GM19455 (cell line): Measurements from ENCODE around the gene AIMP1.
A peak's percentile ranks its signal among the peaks of the same experiment; 100 is the strongest.
"Not testable (repeated sequence)": the region's sequence is repeated elsewhere in the genome, so short reads cannot be mapped to it uniquely, and the experiment has no call there.

Experiments used
- ATAC-seq: cut with Tn5 transposase; IDR thresholded peaks from one replicate; pipeline ENCODE4 v1.9.1; 2021; ENCODE audit not compliant: unreplicated experiment

Gene AIMP1

DNA sequence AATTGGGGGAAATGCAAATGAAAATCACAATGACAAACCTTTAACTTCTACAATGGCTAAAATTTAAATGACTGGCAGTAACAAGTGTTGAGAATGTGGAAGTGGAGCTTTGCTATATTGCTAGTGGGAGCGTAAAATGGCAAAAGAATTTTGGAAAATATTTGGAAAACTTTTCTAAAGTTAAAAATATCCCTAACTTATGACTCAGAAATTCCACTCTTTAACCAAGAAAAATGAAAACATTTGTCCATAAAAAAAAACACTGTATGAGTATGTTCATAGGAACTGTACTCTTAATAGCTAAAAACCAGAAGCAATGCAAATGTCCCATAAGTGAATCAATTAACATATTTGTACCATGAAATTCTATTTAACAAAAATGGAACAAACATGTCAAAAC lies 4.0 kb upstream of the AIMP1 start:
- no peak for ATAC-seq

DNA sequence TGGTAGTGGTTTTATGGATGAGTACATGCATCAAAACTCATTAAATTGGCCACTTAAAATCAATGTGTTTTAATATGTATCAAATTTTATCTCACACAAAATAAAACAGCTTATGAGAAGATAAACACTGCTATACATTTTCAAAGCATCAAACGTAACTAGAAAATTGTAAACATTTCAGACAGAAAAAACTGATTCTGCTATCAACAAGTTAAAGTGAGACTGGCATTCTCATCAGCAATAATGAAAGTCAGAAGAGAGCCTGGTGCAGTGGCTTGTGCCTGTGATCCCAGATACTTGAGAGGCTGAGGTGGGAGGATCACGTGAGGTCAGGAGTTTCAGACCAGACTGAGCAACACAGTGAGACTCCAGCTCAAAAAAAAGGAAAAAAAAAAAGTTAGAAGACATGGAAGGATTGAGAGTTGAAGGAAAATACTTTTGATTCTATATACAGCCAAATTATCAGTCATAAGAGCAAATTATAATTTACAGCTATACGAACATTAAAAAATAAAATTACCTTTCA lies 3.3 kb upstream of the AIMP1 start:
- no peak for ATAC-seq

DNA sequence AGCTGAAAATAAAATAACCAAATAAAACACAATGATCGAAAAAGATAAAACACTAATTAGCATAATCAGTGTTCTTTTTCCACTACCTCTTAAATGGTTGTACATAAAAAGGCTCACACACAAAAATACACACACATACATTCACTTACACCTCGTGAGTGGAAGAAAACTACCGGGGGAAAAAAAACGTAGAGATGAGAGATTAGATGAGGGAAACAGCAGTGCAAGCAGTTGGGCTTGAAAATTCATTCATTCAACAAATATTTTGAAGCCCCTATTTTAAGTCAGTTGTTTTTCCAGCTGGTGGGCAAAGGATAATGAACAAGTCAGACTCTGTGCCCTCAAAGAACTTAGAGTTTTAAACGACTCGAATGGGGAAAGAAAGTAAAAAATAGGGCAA lies 1.4 kb upstream of the AIMP1 start:
- ATAC-seq = no peak

DNA sequence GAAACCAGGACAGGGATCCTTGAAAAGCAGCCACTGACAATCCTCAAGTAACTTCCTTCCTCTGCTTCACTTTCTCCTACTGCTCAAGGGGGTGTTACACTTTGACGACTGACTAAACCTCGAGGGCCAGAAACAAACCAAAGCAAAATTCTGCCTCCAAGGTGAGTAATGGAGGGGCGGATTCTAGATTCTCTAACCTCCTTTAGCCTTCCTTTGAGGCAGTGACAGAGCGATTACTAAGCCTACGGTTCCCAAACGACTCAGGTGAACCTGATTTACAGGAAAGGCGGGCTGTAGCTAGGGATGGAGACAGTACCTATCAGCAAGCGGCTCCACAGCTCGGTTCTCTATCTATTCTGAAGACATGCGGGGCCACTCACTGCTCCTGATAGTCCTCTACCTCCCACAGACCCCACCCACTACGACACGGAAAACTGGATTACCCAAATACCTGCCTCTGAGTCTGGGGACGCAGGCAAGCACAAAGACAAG lies 828 bp upstream of the AIMP1 start:
- peak; percentile 24 for ATAC-seq

DNA sequence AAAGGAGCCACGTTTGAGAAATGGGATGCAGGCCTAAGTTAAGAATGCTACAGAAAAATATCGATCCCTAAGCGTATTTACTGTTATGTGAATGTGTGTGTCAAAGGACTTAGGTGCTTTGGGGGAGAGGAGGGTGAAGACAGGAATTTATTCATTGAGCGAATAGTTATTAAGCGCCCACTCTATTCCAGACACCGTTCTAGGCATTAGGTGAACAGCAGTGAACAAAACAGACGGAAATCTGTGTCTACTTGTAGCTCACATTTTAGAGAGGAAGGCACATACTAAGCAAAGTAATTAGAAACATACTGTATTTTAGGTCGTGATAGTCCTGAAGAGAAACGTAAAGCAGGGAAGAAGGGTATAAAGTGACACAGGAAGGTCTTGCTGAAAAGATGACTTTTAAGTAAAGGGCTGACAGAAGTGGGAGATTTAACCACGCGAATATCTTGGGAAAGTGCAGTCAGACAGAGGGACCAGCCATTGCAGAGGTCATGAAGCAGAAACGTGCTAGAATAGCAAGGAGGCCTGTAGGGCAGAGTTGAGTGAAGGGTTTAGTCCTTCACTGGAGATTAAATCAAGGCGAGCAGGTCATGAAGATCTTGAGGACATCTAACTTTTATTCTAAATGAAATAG lies 541 bp downstream of the AIMP1 start:
- ATAC-seq = peak; percentile 23

DNA sequence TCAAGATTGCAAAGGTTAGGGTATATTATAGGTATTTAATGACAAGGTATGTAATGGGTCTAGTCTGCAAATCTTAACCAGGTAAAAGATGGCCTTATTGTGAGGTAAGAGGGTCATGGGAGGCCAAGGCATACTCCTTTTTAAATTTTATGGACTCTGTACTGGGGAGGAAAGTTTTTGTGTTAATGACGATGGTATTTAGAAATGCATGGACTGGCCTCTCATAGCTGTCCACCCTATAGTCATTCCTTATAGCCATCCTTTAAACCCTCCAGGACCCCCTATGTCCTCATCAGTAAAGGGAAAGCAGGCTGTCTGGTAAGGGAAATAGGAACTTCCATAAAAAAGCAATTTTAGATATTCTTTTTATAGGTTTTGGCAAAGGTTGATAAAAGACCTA lies 1.5 kb downstream of the AIMP1 start:
- no peak for ATAC-seq

DNA sequence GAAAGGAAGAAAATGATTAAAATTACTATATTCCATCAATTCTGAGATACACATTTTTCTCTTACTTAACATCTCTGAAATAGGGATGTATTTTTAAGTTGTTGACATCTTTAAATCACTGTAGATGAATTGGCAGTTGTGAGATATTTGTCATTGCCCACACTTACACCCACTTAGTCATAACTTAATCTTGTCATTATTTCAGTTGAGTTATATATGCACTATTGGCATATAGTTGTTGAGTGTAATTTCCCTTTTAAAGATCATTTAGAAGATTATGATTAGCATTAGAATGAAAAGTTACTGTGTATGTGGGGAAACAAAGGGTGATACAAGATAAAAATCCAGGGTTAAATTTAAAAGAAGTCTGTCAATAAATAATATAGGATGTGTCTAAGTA lies 2.2 kb downstream of the AIMP1 start:
- ATAC-seq = no peak

DNA sequence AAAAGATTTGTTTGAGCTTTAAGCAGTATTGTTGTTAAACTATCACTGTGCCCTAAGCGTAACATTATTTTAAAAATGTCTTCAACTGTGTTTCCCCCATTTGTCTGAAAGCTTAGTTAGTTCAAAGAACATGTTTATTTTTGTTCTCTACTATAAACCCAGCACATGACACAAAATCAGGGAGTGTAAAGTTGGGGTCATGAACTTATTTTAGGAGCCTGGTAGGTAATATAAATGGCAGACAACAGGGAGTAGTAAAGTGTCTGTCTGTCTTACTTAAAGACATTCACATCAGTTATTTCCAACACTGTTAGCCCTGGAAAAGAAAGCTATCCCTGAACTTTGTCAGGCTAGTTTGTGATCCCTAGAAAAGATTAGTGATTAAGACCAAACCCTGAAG lies 3.9 kb downstream of the AIMP1 start:
- ATAC-seq = no peak

DNA sequence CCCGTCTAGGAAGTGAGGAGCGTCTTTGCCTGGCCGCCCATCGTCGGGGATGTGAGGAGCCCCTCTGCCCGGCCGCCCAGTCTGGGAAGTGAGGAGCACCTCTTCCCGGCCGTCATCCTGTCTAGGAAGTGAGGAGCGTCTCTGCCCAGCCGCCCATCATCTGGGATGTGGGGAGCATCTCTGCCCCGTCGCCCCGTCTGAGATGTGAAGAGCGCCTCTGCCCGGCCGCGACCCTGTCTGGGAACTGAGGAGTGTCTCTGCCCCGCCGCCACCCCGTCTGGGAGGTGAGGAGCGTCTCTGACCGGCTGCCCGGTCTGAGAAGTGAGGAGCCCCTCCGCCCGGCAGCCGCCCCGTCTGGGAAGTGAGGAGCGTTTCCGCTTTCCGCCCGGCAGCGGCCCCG lies 4.8 kb downstream of the AIMP1 start:
- ATAC-seq = not testable (repeated sequence)

DNA sequence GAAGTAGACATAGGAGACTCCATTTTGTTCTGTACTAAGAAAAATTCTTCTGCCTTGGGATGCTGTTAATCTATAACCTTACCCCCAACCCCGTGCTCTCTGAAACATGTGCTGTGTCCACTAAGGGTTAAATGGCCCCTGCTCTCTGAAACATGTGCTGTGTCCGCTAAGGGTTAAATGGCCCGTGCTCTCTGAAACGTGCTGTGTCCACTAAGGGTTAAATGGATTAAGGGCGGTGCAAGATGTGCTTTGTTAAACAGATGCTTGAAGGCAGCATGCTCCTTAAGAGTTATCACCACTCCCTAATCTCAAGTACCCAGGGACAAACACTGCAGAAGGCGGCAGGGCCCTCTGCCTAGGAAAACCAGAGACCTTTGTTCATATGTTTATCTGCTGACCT lies 5.5 kb downstream of the AIMP1 start:
- not testable (repeated sequence) for ATAC-seq

DNA sequence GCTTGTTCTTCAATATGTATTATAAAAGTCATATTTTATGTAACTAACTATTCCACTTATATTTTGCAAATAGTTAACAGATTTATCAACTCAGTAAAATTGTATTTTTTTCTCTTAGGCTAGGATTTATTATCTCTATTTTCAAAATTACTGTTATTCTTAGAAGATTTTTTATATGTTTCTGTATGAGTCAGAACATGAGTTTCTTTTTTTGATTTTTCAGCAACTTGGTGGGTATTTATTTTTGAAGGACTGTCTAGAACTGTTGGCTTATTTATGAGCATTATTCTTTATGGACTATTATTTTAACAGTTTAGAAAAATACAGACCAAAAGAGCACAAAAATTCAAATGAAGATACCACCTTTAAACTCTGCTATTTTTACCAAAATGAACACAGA lies 6.8 kb downstream of the AIMP1 start:
- no peak for ATAC-seq

DNA sequence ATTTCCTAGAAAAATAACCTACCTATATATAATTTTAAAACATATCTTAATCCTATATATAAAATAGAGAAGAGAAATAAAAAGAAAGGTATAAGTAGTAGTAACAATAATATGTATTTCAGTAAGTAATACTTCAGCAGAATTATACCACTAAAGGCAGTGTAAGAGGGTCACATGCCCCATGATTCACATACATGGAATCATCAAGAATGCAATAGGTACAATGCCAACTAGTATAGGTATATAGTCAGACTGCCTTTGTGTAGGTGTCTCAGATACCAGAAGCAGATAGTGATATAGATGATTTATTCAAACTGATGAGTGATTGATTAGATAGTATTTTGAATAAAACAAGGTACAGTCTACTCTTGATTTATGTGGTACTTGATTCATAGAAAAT lies 9.4 kb downstream of the AIMP1 start:
- no peak for ATAC-seq

DNA sequence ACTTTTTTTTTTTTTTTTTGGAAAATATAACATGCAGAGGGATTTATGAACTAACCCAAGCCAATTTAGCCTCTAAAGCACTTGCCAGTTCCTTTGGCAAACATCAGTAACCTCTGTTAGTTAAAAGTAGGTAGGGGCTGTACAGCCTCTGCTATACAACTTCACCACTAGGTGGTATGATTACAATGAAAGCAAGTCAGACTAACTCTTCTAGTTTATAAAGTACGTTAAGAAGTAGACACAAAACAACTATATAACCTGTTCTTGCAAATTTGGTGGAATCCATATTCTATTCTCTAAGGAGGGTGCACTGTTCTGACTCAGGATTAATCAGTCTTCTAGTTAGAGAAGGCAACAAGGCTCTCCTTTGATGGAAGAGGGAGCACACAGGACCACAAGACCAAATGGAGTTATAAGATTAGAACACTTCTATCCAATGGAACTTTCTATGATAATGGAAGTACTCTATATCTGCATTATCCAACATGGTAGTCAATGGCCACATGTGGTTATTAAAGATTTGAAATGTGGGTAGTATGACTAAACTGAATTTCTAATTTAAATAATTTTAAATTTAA lies 12.8 kb downstream of the AIMP1 start:
- peak; percentile 68 for ATAC-seq

DNA sequence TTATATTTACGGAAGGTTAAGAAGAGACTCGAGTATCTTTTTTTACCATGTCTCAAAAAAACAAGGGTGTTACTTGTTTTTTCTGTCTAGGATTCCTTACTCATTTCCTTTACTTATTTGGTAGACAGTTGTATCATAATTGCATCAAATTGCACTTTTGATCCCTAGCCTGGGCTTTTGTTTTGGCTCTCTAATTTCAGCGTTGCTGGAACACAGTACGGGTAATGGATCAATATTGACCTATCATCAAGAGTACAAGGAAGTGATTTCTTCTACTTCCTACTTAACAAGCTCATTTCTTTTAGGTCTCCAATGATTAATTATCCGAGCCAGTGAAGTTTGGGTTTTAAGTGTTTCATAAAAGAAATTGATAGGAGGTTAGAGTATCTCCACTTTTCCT lies 16.8 kb downstream of the AIMP1 start:
- ATAC-seq = no peak

DNA sequence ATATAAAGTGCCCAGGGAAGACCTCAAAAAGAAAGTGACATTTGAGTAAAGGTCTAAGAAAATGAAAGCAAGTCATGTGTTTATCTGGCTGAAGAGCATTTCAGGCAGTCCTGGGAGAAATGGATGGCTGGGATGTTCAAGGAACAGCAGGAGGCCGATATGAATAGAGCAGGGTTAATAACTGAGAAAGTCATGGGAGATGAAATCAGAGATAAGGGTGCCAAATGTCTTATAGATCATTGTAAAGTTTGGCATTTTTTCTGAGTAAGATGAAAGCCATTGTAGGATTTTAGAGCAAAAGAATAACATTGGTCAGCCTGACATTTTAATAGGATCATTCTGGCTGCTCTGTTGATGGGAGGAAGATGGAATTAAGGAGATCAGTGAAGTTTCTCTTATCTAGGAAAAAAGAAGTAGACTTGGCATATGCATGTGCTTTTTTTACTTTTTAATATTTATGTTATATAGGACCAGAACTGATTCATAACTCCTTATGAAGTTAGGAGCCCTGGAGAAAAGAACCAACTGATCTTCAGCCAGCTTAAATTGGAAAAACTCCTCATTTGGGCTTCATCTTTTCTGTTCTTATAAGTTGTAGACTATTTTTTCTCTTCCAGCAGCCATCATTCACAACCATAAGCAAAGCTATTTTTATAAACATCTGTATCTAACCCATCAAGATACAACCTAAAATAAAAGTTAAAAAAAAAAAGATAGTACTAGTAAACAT lies 18.6 kb downstream of the AIMP1 start:
- ATAC-seq = no peak

DNA sequence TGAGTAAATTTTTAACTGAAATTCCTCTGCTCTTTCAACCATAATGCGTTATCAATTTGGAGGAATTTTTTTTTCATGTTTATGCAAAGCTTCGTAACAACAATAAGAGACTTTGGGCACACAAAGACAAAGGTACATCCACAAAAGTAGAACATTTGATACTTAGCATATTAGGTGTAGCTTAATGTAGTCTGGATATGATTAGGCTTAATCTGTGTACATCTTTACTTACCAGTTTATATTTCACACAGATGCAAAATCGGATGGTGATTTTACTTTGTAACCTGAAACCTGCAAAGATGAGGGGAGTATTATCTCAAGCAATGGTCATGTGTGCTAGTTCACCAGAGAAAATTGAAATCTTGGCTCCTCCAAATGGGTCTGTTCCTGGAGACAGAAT lies 20.3 kb downstream of the AIMP1 start:
- ATAC-seq = no peak

DNA sequence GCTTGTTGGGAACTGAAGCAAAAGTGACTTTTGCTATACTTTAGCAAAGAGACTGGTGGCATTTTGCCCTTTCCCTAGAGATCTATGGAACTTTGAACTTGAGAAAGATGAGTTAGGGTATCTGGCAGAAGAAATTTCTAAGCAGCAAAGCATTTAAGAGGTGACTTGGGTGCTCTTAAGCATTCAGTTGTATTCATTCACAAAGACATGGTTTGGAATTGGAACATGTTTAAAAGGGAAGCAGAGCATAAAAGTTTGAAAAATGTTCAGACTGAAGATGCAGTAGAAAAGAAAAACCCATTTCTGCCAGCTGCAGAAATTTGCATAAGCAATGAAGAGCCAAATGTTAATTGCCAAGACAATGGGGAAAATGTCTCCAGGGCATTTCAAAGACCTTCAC lies 21.6 kb downstream of the AIMP1 start:
- no peak for ATAC-seq

DNA sequence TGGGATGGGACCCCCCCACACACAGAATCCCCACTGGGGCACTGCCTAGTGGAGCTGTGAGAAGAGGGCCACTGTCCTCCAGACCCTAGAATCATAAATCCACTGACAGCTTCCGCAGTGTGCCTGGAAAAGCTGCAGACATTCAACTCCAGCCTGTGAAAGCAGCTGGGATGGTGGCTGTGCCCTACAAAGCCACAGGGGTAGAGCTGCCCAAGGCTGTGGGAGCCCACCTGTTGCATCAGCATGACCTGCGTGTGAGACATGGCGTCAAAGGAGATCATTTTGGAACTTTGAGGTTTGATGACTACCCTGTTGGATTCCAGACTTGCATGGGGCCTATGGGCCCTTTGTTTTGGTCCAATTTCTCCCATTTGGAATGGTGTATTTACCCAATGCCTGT lies 22.3 kb downstream of the AIMP1 start:
- no peak for ATAC-seq

DNA sequence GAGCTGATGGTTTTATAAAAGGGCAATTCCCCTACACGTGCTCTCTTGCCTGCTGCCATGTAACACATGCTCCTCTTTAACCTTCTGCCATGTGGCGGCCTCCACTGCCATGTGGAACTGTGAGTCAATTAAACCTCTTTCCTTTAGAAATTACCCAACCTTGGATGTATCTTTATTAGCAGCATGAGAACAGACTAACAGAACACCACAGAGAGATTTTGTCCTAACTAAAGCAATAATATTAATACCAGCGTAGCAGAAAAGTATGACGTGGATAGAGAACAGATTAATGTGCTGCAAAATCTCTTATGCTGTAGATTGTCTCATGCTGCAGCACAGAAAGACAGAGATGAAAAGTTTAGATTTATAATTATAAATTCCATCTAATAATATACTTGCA lies 23.1 kb downstream of the AIMP1 start:
- no peak for ATAC-seq

DNA sequence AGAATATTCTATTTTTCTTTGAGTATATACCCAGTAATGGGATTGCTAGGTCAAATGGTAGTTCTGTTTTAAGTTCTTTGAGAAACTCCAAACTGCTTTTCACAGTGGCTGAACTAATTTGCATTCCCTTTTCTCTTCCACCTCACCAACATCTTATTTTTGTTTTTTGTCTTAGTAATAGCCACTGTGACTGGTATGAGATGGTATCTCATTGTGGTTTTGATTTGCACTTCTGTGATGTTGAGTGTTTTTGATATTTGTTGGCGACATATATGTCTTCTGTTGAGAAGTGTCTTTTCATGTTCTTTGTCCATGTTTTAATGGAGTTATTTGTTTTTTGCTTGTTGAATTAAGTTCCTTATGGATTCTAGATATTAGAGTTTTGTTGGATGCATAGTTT lies 24.4 kb downstream of the AIMP1 start:
- no peak for ATAC-seq

DNA sequence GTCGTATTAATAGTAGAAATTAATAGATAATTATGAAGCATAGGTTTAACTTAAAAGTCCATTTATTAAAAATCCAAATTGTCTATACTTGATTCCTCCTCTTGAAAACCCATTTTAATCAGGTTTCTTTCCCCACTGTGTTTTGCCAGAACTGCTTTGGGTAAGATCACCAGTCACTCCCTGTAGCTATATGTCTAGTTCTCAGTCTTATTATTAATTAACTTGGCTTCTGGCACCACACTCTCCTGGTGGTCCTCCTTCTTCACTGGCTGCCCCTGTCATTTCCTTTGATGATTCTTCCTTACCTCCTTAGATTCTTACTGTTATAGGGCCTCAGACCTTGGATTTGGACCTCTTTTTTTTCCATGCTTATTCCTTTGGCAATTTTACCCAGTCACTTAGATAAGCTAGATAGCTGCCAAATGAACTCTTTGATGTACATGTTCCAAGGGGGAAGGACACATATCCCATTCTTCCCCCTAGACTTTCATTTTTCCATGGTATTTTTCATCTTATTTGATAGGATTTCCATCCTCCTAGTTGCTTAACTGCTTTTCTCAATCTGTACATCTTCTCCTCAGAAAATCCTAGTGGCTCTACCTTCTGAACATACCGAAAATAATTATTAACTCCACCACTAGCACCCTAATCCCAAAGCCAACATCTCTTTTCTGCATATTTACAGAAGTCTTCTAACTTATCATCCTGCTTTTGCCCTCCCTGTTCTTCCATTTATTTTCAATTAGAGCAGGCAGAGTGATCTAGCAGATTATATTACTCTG lies 27.7 kb downstream of the AIMP1 start:
- ATAC-seq = no peak

DNA sequence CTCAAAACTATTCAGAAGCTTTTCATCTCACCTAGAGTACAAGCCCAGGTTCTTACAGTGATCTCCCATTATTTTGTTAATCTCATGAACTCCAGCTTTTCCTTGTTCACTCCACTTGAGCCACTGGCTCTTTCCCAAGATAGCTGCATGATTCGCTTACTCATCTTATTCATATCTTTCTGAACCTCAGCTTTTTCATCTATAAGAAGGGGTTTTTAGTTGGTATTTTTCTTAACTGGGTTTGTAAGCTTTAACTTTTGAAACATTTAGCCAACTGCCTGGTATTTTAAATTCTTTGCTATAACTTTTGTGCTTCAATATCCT lies 28.3 kb downstream of the AIMP1 start:
- no peak for ATAC-seq
